Raji (cell line): ENCODE results near the gene DISC1.

Experiments used
- POLR2A ChIP-seq: IDR thresholded peaks from 2 replicates; pipeline ENCODE4 v1.6.1; 2011; ENCODE audit warnings: low read depth, low read length, control low read depth; ENCODE audit not compliant: insufficient read depth

DISC1 gene

DNA sequence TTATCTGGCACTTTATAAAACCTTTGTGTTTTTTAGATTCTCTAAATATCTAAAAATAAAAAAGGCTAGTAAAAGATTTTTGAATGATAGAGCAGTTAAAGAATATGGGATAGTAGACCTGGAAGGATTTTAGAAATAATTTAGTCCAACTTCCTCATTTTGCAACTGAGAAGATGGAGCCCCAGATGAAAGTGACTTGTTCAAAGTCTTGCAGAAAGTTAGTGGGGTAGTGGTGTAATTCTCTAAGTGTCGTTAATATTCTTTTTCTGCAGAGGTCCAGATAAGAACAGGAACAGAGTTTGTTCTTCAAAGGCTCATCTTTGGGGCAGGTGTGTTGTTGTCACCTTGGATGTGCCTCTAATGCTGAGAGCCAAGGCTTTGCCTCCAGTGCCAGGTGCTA, 159.5 kb downstream of the DISC1 start:
- TF ChIP-seq POLR2A: no peak

DNA sequence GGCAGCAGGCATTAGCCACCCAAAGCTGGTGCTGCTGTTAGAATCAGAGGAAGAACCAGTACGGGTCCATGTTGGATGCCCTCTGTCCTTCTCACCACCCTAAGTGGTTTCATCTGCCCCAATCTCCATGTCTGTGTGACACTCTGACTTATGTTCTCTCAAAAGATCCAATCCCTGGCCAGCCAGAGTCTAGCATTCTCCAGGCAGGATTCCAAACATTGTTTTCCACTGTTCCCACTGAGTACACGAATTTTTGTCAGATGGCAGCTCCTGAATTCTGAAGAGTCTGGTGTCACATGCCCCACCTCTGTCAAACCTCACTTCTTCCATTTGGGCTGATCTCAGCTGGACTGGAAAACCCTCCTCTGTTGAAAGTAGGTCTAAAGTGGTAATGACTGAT, 166.0 kb downstream of the DISC1 start:
- no peak for TF ChIP-seq POLR2A

DNA sequence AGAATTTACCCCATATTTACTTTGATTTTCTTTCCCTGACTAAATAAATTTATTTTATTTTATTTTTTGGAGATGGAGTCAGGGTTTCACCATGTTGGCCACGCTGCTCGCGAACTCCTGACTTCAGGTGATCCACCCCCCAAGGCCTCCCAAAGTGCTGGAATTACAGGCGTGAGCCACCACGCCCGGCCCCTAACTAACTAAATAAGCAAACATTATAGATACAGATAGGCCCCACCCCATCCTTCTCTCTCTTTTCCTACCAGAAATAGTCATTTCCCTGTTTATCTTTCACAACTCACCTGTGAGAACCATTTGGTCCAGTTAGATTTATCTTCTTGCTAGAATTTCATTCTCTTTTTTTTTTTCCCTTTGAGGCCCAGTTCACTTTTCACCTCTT, 167.3 kb downstream of the DISC1 start:
- TF ChIP-seq POLR2A: no peak

DNA sequence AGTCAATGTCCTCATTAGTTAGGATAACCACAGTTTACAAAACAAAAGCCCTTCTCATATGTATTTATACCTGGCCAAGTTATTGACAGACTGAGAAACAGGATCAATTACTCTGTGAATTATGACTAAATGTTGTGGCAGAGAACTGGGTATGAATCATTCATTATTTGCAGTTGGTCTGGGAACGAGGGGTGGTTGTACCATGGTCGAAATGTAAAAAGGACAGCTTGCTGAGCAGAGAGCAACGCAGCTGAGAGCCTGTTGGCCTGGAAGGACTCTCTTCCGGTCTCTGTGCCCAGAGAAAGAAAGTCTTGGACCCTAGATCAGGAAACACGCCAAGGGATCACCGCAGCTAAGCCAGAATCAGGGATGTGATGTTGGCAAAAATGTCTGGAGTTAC, 169.6 kb downstream of the DISC1 start:
- no peak for TF ChIP-seq POLR2A

DNA sequence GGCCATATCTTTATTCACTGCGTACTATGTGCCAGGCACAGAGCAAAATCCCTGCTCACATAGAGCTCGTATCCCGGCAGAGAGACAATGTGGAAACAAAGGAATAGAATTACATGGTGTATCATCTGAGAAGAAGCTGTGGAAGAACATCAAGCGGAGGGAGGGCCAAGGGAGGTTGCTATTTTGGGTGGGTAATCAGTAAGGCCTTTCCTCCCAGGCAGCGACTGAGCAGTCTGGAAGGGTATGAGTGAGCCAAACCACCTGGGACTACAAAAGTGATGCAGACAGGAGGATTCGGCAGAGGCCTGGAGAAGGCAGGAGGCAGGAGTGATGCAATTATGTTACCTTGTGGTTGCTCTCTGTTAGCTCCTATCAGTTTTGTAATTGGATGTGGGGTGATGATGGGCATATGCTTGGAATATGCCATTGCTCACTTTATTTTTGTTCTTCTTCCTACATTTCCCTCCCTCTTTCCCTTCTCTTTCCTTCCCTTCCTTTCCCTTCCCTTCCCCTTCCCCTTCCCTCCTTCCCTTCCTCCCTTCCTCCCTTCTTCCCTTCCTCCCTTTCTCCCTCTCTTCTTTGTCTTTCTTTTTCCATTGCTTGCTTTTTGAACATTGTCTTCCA, 172.9 kb downstream of the DISC1 start:
- TF ChIP-seq POLR2A: no peak

DNA sequence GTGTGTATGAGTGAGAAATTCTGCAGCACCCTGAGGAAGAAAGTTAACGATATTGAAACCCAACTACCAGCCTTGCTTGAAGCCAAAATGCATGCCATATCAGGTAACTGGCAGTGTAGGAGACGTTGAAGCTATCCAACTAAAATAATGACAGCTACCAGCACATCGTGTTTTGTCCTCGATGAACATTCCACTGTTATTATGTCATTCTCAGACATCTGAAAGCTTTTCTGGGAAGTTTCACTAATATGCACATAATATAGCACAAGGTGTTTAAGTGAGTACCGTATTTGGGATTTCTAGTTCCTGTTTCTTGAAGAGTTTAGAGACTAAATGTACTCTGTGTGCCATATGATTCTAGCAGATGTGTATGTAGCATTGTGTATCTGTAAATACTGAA, 173.5 kb downstream of the DISC1 start:
- TF ChIP-seq POLR2A: no peak

DNA sequence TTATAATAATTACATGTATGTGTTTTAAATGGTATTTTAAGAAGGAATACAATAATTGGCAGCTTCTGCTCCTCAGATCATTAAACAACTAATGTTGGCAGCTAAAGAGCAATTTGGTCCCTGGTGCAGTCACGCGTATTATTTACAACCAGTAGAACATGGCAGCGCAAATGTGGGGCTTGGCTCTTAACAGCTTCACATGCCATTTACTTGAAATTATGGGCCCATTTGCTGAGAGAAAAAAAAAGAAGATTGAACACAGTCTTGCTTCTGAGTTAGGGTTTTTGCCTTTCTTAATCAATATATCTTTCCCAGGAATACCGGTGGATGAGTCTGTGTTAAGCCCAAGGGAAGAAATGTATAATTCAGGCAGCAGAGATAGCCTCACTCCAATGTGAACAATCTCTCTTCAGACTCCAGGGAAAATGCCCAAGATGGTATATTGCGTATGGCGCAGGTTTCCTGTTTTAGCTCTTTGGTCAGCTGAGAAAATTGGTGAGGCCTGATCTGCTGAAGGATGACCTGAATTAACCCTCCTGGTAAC, 174.5 kb downstream of the DISC1 start:
- TF ChIP-seq POLR2A: no peak

DNA sequence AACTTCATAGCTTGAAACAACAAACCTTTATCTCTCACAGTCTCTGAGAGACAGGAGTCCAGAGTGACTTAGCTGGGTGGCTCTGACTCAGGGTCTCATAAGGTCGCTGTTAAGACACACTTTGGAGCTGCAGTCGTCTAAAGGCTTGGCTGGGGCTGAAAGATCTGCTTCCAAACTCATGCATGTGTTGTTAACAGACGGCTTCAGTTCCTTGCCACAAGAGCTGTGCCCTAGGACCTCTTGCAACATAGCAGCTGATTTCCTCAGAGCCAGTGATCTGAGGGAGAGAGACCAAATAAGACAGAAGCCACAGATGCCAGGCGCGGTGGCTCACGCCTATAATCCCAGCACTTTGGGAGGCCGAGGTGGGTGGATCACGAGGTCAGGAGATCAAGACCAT, 176.8 kb downstream of the DISC1 start:
- no peak for TF ChIP-seq POLR2A

DNA sequence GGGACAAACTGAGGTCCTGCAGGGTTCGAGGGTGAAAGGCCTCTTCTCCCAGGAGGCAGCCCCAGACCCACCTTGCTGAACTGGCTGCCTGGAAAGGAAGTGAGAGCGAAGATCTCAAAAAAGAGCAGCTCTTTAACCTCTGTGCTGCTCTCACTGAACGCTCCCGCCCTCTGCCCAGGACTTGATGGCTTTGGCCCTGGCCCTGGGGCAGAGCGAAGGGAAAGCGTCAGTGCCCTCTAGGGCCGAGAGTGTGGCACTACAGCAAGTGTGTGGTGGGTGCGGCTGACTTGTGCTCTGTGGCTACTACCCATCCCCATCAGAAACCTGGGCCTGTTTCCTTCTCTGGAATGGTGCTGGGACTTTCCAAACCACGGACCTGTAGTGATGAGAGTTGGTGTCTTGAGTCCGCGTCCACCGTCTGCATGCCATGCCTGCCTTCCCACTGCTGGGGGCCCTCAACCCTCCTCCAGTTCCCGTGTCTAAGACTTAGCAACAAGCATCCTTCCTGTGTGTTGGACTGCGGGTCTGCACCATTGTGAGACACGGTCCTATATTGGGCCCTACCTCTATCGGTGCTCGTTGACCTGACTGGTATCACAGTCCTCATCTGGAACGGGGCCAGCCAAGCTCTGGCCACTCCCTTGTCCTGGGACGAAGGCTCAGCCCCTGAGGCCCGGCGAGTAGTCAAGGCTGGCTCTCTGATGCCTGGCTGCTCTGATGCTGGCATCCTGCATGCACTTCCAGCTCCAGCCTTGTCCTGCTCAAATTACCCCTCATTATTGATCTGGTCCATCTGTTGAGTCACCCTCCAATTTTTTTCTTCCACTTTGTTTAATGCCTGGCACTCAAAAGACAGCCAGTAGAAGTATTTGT, 180.3 kb downstream of the DISC1 start:
- no peak for TF ChIP-seq POLR2A

DNA sequence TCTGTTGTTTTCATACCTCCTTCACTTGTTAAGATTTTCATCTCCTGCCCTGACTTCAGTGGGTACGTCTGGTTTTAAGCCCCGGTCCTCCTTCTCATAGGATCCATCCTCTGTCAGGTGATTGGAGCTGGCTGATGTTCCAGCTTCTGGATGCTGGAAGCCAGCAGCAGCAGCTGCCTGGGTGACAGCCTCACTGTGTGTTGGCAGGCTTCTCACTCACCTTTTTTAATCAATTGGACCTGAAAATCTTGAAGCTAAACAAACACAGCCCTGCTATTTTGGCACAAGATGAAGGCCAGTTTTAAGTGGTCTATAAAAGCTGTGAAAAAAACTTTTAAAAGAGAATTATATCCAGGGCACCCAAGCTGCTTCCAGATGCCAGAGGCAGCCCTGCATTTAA, 181.0 kb downstream of the DISC1 start:
- TF ChIP-seq POLR2A: no peak

DNA sequence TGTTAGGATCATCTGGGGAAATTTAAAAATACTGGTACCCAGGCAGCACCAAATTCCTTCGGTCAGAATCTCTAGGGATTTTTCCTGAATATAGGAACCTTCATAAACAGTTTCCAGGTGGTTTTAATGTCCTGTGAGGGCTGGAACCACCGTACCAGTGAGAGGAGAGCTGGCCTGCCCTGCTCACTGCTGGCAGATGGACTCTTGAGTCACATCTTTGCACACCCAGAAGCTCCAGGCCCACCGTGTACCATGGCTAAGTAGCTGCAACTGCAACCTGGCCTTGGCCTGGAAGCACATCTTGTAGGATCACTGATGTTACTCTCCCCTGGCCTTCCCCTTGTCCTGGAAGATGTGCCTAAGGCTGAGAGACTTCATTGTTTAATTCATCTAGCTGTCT, 181.5 kb downstream of the DISC1 start:
- no peak for TF ChIP-seq POLR2A

DNA sequence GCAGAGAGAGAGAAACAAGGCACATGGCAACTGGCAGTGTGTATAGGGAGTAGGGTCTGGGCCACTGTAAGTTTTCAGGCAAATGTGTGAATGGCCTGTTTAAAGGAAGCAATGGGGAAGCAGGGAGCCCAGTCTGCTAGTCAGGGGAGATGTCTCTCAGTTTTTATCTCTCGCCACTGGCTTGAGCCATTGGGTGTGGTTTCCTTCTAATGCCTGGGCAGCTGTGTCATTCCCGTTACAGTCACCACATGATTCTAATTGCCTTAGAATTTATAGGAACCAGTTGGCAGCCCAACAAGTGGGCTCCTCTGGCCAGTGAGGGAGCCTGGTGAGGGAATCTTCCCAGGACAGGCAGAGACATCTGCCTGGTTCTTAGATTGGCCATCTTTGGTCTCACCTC, 182.4 kb downstream of the DISC1 start:
- no peak for TF ChIP-seq POLR2A

DNA sequence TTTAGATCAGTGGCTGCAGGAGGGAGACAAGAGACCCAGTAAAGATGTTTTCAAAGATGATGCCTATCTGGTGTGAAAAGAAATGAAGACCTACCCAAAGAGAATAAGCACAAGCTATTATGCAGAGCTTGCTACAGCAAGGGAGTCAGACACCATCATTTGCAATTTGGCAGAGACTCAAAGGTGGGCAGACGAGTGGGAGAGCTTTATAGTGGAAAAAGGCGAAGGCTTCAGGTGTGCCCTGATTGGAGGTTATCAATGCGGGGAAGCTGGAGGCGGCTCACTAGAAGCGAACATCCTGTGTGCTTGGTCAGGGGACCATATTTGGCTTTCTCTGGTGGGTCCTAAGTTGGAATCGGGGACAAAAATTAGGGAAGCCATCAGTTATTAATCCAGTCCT, 183.8 kb downstream of the DISC1 start:
- no peak for TF ChIP-seq POLR2A

DNA sequence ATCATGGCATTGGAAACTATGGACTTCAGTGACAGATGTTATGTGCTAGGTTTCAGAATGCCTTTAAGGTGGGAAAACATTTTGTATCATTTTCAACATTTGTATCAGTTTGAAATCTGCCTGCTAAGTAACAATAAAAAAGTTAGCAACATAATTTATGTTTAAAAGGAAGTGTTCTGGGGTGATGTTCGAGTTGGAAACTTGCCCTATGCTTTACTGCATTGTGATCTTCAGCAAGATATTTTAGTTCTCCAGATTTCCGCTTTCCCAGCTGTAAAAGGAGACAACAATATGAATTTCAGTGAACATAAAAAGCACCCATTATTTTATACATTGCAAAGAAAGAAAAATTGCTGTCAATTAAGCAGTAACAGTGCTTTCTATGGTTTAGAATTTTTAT, 187.4 kb downstream of the DISC1 start:
- no peak for TF ChIP-seq POLR2A

DNA sequence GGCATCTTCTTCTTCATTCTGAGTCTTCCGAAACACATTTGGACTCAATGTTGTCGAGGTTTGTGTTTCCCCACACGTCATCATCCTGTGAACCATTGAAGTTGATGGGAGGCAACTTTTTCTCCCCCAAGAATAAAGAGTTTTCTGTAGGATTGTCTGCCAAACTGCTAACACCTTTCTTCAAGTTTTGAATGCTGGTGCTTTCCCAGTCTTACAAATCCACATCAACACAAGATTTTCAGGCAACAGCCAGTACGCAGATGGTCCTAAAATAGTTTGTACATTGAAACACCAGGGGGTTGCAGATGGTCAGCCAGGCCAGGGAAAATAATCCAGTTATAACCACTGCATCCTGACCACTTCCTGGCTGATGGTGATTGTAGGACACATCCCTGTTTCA, 187.9 kb downstream of the DISC1 start:
- TF ChIP-seq POLR2A: no peak

DNA sequence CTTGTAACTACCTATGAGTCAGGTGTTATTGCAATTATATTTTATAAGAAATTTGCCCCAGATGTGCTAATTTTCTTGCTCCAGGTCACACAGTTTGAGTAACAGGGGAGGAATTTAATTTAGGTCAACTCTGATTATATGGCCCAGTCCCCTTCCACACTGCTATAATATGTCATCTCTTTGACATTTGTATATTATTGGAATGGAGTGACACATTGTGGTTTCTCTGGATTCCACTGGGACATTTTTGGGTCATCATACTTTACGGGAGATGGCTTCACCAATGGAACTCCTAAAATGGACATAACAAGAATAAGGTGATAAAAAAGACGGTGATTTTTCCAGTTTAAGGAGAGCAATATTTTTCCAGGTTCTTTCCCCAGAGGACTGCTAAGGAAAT, 191.2 kb downstream of the DISC1 start:
- TF ChIP-seq POLR2A: no peak

DNA sequence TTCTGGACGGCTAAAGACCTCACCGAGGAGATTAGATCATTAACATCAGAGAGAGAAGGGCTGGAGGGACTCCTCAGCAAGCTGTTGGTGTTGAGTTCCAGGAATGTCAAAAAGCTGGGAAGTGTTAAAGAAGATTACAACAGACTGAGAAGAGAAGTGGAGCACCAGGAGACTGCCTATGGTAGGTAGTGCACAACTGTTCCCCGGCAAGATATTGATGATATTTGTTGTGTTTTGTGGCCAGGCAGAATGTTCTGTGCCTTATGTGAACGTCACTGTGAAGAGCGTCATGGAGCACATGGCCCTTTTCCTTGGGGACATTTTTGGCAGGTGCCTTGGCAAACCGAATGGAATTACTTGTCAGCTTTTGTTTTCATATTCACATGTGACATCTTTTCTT, 191.7 kb downstream of the DISC1 start:
- TF ChIP-seq POLR2A: no peak

DNA sequence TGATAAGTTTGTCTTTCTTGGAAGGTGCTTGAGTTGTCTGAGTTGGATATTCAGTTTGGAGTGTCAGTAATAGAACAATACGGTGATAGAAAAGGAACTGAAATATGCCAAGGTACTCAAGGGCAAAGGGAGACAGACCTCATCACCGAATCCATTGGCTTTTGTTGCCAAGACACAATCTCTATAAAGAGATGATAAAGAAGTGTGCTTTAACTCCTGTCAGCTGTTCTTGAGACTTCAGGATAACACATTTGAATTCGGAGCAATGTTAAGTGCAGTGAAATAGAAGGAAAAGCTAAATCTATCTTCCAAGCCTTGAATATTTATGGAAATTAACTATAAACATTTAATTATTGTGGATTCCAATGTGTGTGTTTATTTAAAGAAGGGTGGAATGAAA, 194.7 kb downstream of the DISC1 start:
- TF ChIP-seq POLR2A: no peak
